Stimulated activated CD4-positive, alpha-beta T cell treated with anti-CD3 and anti-CD28 coated beads, Interleukin-4, amount 100 ng/mL, for 1 hour (primary cell): ENCODE data around the gene SLC39A7.
"Not testable (repeated sequence)": the region's sequence is repeated elsewhere in the genome, so short reads cannot be mapped to it uniquely, and the experiment has no call there.

Source experiments
- DNase-seq: peaks from one replicate; pipeline ENCODE4 v3.0.0-alpha.2; 2020

SLC39A7 gene

DNA sequence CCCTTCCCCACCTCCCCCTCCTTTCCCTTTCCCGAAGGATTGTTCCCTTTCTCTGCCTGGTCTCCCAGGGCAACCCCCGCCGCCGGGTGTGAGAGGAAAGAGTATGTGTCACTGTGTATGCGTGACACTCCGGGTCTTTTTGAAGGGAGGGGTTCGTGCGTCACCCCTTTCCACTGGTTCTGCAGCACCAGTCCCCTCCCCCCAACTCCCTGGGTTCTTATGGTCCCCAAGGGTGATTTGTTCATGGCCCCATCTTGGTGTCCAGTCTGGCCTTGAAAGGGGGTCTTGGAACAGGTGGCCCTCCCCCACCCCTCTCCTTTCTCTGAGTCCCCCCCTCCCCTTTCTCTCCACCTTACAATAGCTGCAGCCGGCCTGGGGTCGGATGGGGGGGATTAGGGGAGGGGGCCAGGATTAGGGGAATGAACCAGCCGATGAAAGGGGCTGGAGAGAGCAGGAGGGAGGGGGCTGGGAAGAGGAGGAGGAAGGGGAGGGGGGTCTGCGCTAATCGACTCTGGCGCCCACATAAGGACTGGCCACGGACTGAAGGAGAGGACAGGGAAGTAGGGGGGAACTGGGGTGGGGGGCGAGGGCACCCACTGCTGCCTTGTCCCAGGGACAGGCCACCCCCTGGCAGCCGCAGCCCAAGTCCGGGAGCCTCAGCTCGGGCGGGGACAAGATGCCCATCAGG lies 6.3 kb downstream of the SLC39A7 start:
- no peak for DNase-seq

DNA sequence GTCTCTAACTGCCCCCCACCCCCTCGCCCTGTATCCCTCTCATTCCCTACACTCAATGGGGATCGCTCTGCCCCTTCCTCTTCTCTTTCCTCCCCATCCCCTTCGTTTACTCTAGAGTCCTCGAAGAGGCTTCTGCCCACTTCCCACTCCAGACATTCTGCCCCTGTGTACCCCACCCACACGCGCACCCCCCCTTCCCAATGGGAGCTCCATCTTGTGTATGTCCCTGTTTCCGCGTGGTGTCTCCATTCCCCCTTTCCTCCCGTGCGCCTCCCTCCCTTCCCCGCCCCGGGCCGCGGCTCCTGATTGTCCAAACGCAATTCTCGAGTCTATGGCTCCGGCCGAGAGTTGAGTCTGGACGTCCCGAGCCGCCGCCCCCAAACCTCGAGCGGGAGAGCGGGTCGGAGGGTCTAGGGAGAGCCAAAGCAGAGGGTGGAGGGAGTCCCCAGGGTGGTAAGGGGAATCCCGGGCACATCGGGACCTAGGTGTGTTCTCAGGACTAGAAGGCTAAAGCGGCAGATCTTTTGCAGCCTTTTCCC lies 7.0 kb downstream of the SLC39A7 start:
- DNase-seq, result peak; percentile 28

DNA sequence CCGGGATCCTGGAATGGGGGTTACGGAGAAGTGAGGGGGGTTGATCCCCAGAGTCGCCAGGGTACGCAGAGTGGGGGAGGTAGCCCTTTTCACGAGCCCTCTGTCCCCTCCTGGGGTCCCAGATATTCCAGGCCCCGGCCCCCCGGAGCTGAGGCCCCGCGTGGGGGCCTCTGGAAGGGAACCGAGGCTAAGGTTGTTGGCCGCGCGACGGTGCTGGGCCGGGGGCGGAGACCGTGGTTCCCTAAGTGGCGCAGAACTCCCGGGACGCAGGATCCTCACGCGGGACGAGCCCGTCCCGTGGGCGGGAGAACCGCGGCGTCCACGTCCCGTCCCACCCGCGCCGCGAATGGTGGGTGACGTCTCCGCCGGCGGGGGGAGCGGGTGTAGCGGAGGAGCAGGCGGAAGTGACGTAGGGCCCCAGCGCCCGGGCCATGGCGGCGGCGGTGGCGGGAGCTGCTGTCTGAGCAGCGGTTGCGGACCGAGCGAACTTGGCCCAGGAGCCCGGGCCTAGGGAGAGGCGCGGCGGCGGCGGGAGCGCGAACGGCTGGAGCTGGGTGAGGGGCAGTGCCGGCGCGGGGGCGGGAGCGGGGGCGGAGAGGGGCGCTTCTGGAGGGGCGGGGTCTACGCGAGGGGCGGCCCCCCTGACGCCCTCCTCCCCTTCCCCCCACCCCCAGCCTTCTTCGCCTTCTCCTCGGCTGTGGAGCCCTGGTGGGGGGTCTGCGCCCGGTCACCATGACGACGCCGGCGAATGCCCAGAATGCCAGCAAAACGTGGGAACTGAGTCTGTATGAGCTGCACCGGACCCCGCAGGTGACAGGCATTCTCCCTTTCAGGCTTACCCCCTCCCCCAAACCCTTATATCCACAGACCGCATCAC lies 7.7 kb downstream of the SLC39A7 start, which contains the start of gene RING1:
Gene RING1 (plus strand): TSS at position 410 of the 877 bp plus-strand sequence. CDS start 323 bp downstream, at position 733.
- DNase-seq, result peak; percentile 90

DNA sequence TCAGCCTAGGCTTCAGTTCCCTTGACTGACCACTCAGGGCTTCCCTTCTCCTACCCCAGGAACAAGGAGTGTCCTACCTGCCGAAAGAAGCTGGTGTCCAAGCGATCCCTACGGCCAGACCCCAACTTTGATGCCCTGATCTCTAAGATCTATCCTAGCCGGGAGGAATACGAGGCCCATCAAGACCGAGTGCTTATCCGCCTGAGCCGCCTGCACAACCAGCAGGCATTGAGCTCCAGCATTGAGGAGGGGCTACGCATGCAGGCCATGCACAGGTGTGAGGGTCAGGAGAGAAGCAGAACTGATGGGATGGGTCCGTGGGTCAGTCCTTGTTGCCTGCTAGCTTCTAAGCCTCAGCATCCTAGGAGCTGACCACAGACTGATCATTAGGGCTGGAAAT lies 9.2 kb downstream of the SLC39A7 start:
- DNase-seq, result no peak

DNA sequence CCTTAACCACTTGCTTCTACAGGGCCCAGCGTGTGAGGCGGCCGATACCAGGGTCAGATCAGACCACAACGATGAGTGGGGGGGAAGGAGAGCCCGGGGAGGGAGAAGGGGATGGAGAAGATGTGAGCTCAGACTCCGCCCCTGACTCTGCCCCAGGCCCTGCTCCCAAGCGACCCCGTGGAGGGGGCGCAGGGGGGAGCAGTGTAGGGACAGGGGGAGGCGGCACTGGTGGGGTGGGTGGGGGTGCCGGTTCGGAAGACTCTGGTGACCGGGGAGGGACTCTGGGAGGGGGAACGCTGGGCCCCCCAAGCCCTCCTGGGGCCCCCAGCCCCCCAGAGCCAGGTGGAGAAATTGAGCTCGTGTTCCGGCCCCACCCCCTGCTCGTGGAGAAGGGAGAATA lies 10.5 kb downstream of the SLC39A7 start:
- DNase-seq, result no peak

DNA sequence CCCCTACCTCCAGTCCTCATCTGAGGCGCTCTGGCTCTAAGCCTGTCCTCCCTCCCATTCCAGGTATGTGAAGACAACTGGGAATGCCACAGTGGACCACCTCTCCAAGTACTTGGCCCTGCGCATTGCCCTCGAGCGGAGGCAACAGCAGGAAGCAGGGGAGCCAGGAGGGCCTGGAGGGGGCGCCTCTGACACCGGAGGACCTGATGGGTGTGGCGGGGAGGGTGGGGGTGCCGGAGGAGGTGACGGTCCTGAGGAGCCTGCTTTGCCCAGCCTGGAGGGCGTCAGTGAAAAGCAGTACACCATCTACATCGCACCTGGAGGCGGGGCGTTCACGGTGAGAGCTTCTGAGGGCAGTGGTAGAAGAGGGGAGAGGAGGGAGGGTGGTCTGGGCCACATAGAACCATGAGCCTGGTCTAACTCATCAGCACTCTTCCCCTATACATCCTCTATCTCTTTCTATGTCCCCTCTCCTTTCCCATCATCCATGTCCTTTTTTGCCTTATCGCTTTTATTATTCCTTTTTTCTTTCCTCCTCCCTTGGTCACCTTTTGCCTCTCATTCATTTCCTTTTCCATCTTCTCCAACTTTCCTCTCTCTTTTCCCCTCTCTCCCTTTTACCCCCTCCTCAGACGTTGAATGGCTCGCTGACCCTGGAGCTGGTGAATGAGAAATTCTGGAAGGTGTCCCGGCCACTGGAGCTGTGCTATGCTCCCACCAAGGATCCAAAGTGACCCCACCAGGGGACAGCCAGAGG lies 11.2 kb downstream of the SLC39A7 start:
- no peak for DNase-seq

DNA sequence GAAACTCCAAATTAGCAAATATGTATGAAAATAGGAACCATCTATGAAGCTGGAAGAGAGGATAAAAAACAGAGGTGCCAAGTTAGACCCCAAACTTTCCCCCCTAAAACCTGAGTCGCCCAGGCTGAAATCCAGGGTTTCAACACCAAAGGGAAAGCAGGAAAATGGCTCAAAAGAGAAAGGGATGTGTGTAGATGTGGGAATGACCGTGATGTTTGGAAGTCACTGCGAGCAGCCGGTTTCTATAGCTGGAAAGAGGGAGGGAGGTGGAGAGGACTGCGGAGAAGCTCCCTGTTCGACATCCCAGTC lies 12.1 kb downstream of the SLC39A7 start:
- DNase-seq, result no peak

DNA sequence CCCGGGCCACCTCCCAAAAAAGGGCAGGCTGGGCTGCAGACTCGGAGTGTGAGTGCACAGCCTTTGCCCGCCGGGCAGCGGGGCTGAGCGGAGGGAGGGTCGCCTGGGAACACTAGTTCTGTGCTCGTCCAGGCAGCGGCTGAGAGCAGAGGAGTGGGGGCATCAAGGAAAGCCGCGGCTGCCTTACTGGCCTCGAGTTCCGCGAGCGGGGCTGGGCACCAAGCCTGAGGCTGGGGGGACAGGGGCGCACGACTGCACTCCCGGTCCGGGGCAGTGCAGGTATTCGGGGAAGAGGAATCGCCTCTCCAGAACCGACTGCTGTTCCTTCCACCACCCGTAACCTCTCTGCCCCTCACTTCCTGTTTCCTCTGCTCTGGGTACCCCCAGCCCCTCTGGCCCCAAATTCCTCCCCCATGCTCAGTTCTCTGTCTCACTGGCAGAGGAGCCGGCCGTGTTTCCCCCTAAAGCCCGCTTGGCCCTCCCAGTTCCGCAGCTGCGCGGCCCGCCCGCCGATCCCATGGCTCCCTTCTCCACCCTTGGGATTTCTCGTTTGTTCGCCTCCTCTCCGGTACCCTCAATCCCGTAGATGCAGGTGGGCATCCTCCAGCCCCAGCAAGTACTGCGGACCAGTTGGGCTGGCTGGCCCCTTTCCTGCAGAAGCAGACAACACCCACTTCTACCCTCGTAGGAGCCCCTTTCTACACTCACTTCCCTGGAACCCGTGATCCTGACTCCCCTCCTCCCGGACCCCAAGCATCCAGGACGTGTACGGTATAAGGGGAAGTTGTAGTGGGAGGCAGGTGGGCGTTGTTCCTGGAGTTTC lies 12.7 kb downstream of the SLC39A7 start:
- DNase-seq, result peak; percentile 22

DNA sequence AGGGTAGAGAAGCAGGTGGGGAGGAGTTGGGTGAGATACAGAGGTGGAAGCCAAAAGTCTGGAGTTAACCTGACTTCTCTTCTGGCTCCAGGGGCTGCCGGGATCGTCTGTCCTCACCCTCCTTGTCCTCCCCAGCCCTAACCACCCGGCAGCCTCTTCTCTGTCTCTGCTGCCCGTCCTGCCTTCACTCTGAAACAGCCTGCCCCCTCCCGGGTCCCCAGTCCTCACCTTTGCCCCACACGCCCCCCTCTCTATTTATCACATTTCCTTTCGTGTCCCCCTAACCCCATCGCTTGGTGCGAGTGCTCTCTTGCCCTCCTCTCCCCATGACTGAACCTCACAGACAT lies 13.3 kb downstream of the SLC39A7 start:
- DNase-seq, result no peak

DNA sequence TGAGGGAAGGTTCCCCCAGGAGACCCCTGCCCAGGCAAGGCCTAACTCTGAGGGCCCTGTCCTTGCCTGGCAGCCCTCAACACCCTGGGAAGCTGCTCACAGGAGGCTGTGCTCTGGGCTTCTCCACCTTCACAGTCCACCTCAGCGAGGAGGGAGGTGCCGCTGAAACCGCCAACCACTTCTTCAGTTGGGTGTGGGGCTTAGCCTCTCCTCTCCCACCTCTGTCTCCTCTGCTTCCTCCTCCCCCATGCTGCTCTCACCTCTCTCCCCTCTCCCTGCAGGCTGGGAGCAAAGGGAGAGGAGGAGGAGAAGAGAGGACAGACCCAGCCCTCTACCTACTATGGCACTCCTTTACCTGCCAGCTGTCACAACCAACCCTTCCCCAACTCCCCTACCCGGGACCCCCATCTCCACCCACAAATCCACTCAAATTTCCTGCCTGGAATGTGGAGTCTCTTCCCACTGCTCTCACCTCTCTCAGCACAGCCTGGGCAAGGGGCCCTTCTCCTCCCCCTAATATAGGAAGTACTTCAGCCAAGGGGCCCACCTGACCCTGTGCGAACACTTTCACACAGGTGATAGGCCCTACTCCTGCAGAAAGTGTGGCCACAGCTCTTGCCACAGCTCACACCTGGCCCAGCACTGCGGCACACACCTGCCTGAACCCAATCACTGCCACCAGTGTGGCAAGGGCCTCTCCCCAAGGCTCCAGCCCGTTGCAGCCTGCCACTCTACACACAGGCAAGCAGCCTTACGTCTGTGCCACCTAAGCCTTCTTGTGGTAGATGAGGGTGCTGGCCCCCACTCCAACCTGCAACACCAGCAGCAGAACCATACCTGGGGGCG lies 14.8 kb downstream of the SLC39A7 start:
- no peak for DNase-seq

DNA sequence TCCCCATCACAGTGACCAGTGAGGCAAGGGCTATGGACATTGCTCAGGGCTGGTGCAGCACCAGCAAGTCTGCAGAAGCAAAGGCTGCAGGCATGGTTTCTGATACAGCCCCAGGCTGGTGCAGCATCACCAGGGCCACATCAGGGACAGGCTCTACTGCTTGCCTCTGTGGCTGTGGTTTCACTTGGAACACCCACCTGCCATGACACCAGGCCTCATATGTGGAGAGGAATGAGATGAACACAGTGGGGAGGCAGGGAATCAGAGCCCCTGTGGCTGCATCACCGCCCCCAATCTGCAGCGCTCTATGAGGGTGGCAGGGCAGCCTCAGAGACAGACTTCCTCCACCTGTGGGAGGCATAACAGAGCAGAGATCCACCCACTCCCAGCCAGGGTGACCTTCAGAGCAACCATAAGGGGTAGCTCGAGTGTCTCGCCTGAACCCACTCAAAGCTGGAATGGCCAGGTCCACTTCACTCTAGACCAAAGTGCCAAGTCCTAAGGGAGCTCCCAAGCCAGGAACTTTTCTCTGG lies 15.5 kb downstream of the SLC39A7 start:
- no peak for DNase-seq

DNA sequence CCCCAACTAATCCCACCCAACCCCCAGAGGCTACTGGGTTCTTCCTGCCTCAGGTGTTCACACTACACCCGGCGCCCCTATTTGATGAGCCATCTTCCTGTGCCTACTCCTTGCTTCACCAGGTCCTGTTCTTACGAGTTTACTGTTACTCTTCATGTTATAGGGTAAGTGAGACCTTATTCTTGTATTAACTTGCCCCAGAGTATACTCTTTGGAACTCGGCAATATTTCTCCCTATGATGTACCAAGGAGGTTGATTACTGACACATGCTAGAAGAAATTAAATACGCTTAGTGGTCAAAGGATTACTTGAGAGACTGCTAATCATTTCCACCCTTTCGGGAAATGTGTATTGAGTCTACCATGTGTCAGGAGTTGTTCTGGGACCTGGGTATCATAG lies 16.6 kb downstream of the SLC39A7 start:
- no peak for DNase-seq

DNA sequence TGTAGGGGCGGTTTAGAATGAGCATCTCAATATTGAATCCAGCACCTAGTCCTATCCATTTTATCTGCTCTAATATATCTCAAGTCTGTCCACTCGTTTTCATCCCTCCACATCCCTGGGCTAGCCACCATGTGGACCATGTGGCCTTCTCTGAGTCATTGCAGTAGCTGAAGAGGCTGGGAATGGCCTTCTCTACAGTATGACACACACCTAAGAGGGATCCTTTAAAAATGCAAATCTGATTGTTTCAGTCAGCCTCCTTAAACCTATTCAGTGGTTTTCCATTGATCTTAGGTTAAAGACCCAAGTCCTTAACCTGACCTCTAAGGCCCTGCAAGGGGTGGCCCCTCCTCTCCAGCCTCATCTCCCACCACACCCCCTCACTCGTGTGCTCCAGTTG lies 17.0 kb downstream of the SLC39A7 start:
- no peak for DNase-seq

DNA sequence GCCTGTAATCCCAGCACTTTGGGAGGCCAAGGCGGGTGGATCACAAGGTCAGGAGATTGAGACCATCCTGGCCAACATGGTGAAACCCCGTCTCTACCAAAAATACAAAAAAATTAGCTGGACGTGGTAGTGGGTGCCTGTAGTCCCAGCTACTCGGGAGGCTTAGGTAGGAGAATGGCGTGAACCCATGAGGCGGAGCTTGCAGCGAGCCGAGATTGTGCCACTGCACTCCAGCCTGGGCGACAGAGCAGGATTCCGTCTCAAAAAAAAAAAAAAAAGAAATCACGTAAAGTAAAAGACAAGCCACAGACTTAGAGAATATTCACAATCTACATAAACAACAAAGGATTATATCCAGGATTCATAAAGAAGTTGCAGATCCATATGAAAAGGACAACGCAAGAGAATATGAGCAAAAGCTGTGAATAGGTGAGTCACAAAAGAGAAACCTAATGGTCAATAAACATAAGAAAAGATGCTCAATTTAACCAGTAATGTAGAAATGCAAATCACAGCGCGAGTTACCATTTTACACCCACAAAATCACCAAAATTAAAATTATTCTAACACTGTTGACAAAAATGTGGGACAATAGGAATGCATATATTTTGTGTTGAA lies 25.9 kb downstream of the SLC39A7 start:
- DNase-seq, result not testable (repeated sequence)

DNA sequence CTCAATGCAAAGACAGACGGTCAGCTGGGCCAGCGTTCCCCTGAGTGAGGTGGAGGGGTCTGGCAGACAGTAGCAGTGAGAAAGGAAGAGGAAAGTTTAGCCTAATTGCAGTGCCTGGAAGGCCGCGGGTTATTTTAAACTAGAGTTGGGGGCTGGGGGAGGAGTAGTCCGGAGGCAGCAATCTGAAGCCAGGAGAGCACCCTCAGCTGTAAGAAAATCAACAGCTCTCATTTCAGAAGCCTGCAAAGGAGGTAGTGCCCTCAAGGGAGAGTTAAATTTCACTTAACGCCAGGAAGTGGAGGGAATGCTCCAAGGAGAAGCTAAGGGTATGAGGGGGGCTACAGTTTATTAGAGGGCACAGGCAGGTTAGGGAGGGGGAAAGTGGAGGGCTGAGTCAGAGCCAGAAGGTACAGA lies 34.6 kb downstream of the SLC39A7 start:
- no peak for DNase-seq

DNA sequence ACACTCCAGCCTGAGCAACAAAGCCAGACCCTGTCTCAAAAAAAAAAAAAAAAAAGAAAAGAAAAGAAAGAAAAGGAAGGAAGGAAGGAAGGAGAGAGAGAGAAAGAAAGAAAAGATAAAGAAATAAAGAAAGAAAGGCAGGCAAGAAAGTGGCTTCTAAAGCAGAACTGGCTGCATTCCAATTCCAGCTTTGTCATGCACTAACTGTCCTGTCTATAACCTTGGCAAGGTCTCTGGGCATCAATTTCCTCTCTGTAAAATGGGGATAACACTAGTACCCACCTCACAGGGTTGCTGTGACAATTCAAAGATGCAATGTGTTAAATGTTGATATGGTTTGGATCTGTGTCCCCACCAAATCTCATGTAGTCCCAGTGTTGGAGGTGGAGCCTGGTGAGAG lies 35.7 kb downstream of the SLC39A7 start:
- no peak for DNase-seq

DNA sequence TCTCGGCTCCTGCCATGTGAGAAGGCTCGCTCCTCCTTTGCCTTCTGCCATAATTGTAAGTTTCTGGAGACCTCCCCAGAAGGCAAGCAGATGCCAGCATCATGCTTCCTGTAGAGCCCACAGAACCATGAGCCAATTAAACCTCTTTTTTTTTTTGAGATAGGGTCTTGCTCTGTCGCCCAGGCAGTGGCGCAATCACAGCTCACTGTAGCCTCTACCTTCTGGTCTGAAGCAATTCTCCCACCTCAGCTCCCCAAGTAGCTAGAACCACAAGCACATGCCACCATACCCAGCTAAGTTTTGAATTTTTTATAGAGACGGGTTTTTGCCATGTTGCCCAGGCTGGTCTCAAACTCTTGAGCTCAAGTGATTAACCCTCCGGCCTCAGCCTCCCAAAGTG lies 36.2 kb downstream of the SLC39A7 start:
- no peak for DNase-seq

DNA sequence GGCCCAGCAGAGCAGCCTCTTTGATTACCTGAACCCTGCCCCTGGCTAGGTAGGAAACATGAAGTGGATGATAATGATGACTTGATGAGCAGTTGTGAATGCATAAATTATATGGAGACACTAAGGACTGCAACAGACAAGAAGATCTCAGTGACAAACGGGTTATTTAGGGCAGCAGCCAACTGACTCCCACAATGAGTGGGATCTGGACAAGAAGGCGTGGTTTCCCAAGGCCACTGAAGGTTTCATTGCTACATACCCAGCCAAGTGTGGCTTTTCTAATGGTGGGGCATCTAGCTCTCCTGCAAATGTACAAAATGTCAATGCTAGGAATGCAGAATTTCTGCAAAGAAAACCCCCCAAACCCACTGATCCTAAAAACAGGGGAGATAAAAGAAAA lies 37.1 kb downstream of the SLC39A7 start:
- no peak for DNase-seq

DNA sequence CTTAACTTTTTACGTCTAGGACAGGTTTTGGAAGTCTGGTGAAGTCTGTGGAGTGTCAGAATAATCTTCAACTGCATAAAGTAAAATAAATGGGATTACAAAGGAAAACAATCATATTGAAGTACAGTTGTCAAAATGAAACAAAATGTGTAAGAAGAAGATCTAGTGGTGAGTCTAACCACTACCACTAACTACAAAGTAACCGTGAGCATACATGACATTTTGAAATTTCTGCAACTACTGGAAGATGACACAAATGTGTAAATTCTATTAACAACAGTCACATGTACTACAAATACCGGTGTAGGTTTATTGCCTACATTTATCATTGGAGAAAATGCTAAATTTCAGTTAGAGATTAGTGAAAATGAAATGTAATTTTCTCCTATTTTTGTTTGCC lies 41.3 kb downstream of the SLC39A7 start:
- DNase-seq, result no peak

DNA sequence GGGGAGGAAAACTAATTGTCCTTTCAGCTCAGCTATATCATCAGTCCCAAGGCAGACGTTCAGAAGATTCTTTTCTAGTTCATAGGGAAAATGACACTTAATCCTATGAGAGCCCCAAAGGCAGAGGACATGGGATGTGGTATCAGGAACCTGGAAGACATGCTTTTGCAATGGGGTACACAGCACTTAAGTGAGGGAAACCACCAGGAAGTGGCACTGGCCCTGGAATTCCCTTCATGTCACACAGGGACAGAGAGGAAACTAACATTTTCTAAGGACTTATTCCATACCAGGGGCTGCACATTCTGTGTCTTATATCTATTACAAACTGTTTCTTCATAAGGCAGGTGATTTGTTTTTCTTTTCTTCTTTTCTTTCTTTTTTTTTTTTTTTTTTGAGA lies 42.8 kb downstream of the SLC39A7 start:
- no peak for DNase-seq
